ENCODE results near the gene CDH13.

The CDH13 gene

GRCh38 chr16:83515395-83515794 is 888.6 kb downstream of the CDH13 start:
- DNase-seq (ENCODE audit: low read depth), result no peak

GRCh38 chr16:83516931-83517330 is 890.2 kb downstream of the CDH13 start:
- no peak for DNase-seq (ENCODE audit: low read depth)

DNA sequence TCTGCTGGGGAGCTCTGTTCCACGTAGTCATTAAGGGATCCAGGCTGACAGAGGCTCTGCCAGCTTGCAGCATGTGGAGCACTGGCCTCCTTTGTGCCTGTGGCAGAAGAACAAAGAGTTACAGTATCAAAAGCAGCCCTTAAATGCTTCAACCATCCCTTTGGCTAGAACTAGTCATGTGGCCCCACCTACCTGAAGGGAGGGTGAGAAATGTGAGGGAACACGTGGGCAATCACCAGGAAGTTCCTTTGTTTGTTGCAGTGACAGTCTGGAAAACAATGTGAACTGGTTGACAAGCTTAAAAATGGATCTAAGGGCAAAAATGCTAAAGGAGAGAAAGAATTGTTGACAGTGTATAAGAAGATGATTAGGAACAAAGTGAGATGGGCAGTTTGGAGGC is 890.6 kb downstream of the CDH13 start:
- no peak for DNase-seq (ENCODE audit: low read depth)

- DNase-seq (ENCODE audit: low read depth), result no peak
Measured at GRCh38 chr16:83520596-83520995, 893.8 kb downstream of the CDH13 start.

- DNase-seq (ENCODE audit: low read depth), result no peak
Measured at GRCh38 chr16:83530293-83530692, 903.5 kb downstream of the CDH13 start.

- DNase-seq (ENCODE audit: low read depth), result no peak
Measured at GRCh38 chr16:83532634-83533033, 905.9 kb downstream of the CDH13 start.

- no peak for DNase-seq (ENCODE audit: low read depth)
Measured at GRCh38 chr16:83533193-83533592, 906.4 kb downstream of the CDH13 start.

GRCh38 chr16:83538707-83539106 is 911.9 kb downstream of the CDH13 start:
- no peak for DNase-seq (ENCODE audit: low read depth)

DNA sequence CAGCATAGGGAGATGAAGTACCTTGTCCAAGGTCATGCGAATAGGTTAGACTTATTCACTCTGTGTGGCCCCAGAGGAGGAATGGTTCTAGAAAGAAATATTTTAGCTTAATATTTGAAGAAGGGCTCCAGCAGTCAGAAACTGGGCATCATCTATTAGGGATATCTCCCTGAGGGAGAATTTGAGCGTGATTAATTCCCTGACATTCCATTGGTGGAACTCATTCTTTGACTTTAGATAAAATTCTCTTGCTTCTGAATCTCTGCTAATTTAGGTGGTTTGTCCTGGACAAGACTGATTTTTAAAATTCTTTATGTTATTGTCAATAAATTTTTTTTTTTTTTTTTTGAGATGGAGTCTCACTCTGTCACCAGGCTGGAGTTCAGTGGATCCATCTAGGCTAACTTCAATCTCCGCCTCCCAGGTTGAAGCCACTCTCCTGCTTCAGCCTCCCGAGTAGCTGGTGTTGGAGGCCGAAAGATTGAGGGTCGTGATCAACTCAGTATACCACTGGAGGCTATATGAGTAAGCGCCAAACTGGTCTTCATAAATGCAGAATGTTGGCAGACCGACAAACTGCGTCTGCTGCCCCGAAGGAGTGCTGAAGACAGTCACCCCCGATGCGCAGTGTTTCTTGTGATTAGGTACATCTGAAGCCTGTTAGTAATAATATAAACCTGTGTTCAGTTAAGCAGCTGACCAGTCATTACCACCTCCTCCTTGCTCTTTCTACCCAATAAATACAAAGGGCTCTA is 913.1 kb downstream of the CDH13 start:
- no peak for DNase-seq (ENCODE audit: low read depth)

DNA sequence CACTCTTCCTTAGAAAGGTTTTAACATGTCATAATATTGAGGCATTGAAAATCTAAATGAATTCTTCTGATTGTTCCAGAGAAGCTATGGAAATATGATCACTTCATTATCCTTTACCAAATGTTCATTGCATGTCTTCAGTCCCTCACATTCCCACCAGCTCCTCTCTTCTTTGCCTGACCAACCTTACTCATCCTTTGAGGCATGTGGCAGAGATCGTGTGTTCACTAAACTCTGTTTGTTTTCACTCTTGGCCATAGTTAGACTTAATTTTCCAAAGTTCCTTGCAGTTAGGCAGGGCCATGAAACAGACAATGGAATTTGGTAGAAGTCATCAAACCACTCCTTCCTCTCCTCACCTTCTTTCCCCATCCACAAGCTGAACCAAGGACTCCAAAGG is 914.5 kb downstream of the CDH13 start:
- DNase-seq (ENCODE audit: low read depth), result no peak

DNA sequence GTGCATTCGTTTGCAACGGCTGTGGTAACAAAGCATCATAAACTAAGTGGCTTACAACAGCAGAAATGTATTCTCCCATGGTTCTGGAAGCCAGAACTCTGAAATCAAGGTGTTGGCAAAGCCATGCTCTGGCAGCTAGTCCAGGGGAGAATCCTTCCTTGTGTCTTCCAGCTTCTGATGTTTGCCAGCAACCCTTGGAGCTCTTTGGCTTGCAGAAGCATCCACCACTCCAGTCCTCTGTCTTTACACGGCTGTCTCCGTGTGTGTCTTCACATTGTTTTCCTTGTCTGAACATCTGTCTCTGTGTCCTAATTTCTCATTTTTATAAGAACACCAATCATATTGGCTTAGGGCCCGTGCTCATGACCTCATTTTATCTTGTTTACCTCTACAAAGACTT is 915.7 kb downstream of the CDH13 start:
- no peak for DNase-seq (ENCODE audit: low read depth)

- no peak for DNase-seq (ENCODE audit: low read depth)
Measured at GRCh38 chr16:83549316-83550182, 922.8 kb downstream of the CDH13 start.

- DNase-seq (ENCODE audit: low read depth), result no peak
Measured at GRCh38 chr16:83550183-83550569, 923.4 kb downstream of the CDH13 start.

- DNase-seq (ENCODE audit: low read depth), result no peak
Measured at GRCh38 chr16:83552228-83552627, 925.5 kb downstream of the CDH13 start.

GRCh38 chr16:83552930-83553329 is 926.2 kb downstream of the CDH13 start:
- DNase-seq (ENCODE audit: low read depth), result no peak

GRCh38 chr16:83554096-83554495 is 927.3 kb downstream of the CDH13 start:
- no peak for DNase-seq (ENCODE audit: low read depth)

DNA sequence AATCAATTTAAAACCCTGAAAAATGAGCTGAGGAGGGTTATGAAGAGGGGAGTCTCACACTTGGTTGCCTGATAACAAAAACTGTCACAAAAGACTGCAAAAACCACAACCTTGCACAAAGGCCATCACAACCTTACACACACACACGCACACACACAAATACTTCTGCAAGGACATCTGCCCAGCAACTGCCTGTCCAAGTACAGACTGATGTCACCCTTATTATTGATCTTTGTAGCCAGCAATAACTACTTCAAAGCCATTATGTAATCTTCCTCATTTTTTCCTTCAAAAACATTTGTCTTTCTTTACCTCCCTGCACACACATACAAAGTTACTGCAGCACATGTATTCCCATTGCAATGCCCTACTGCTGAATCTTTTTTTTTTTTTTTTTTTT is 927.8 kb downstream of the CDH13 start:
- no peak for DNase-seq (ENCODE audit: low read depth)

GRCh38 chr16:83561876-83562275 is 935.1 kb downstream of the CDH13 start:
- DNase-seq (ENCODE audit: low read depth), result no peak

DNA sequence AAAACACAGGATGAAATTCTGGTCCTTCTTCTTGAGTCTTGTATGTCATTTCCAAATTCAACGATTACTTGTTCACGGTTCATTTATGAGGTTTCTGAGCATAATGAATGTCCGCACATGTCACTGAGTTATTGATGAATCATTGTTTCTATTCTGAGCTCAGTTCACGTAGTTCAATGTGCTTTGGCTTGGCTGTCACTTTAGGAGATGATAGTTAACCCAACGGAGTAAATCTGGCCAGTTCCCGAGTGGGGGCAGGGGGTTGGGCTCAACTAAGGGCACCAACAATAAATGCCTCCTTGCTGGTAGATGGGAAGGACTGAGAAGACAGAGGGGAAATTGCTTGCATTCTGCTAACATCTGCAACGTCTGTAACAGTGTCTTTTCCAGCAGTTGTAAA is 941.6 kb downstream of the CDH13 start:
- no peak for DNase-seq (ENCODE audit: low read depth)

DNA sequence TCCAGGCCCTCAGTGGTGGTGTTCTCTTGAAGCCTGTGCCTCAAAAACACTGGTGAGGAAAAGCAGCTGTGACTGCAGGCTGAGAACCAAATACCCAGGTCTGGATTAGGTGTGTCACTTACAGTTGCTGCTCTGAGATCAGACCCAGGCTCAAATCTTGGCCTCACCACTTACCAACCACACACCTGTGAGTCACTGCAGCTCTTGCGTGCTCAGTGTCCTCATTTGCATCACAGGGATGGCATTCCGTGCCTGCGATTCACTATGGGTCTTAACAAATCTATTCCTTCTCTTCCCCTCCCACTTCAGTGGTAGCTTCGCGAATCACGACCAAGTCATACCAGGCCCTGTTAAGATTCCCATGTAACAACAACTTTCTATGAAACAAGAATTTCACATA is 947.6 kb downstream of the CDH13 start:
- DNase-seq (ENCODE audit: low read depth), result peak; percentile 37

DNA sequence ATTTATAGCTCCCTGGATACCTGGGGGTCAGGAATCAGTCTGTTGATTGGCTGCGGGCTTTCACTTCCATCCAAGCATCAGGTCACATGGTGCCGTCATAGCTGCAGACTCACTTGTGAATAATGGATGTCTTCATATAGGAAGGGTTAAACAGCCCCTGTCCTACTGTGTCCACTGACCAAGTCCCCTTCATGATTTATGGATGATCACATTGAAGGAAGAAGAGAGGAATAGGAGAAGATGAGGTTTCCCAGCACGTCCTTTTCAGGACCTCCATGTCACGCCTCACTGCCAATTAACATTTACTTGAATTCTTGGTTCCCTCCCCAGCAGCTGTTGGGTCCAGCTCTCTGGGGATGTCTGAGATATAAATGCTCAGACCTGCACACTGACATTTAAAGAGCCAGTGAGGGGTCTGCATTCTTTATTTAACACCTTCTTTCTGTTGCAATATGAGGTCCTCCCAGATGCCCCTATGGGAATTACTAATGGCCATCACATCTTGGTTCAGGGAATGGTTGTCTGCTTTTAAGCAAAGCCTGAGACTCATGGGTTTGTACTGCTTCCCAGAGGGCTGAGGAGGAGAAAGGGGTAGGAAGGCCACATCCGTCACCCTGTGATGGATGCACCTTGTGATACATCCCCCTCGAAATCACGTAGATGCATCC is 950.4 kb downstream of the CDH13 start:
- DNase-seq (ENCODE audit: low read depth), result no peak

GRCh38 chr16:83578171-83578570 is 951.4 kb downstream of the CDH13 start:
- no peak for DNase-seq (ENCODE audit: low read depth)

DNA sequence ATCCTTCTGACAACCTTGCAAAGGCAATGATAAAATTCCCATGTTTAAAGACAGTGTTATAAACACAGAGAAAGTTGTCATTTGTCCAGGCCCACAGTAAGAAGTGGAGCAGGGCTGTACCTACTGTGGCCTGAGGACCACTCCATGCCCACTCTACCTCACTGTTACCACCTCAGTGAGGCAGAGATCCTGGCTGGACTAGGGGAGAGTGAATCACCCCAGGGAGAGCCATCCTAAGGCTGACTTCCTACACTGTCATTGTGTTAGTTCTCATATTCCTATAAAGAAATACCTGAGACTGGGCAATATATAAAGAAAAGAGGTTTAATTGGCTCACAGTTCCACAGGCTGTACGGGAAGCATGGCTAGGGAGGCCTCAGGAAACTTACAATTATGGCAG is 952.3 kb downstream of the CDH13 start:
- DNase-seq (ENCODE audit: low read depth), result no peak

Measured in non-pigmented ciliary epithelial cell (primary cell).